Measurements from ENCODE around the gene FANCG. TPM values are rescaled to one million over a fixed set of nuclear protein-coding genes. Genes with fewer than 3 reads are reported as not detected.
A peak's percentile ranks its signal among the peaks of the same experiment; 100 is the strongest.

The FANCG gene
- total RNA-seq, 2 donors from 2014 or later = 114 to 194 TPM

GRCh38 chr9:35051069-35051967 lies 28.4 kb downstream of the FANCG start:
- peak in 1 of 2 donors; percentile 62 for DNase-seq (ENCODE audit: low spot score in 2 of 2)
- ATAC-seq = peak; percentile 67 to 77
- H3K27ac Mint-ChIP-seq = peak overlapping the region; percentile 42 to 96
- no peaks in the 10 kb centered on the region for H3K9me3 Mint-ChIP-seq
- H3K36me3 Mint-ChIP-seq = peaks cover 6 to 24% of the 10 kb centered on the region in 2 donors

- ATAC-seq (no peak), DNase-seq (ENCODE audit: low spot score in 2 of 2) (no peak)
- H3K9me3 Mint-ChIP-seq = no peaks in the 10 kb centered on the region
- H3K27ac Mint-ChIP-seq = no peak overlapping the region
- peaks cover 6 to 12% of the 10 kb centered on the region in 2 donors for H3K36me3 Mint-ChIP-seq
These were observed 31.2 kb downstream of the FANCG start for GRCh38 chr9:35048511-35048910.

GRCh38 chr9:35044071-35044470 lies 35.7 kb downstream of the FANCG start:
- ATAC-seq = no peak
- DNase-seq (ENCODE audit: low spot score in 2 of 2) = no peak
- Mint-ChIP-seq H3K36me3 (peaks cover 7 to 10% of the 10 kb centered on the region in 2 donors), H3K9me3 (no peaks in the 10 kb centered on the region), H3K27ac (no peak overlapping the region)

GRCh38 chr9:35042891-35043545 lies 36.7 kb downstream of the FANCG start:
- H3K36me3 Mint-ChIP-seq = peaks cover 0 to 7% of the 10 kb centered on the region in 2 donors
- no peak for DNase-seq (ENCODE audit: low spot score in 2 of 2)
- H3K27ac Mint-ChIP-seq = peak overlapping the region; percentile 2 to 7
- H3K9me3 Mint-ChIP-seq = no peaks in the 10 kb centered on the region
- ATAC-seq = no peak

GRCh38 chr9:35042081-35042604 lies 37.6 kb downstream of the FANCG start:
- ATAC-seq = no peak
- H3K9me3 Mint-ChIP-seq = no peaks in the 10 kb centered on the region
- no peak for DNase-seq (ENCODE audit: low spot score in 2 of 2)
- peak overlapping the region in 1 of 2 donors; percentile 10 for H3K27ac Mint-ChIP-seq
- peaks cover 0 to 7% of the 10 kb centered on the region in 2 donors for H3K36me3 Mint-ChIP-seq

GRCh38 chr9:35035851-35036701 lies 43.7 kb downstream of the FANCG start:
- DNase-seq (ENCODE audit: low spot score in 2 of 2) (peak; percentile 55 to 62), ATAC-seq (peak; percentile 89 to 98)
- H3K36me3 Mint-ChIP-seq = peaks cover 2 to 7% of the 10 kb centered on the region in 2 donors
- no peaks in the 10 kb centered on the region for H3K9me3 Mint-ChIP-seq
- H3K27ac Mint-ChIP-seq = peak overlapping the region; percentile 32 to 88

GRCh38 chr9:35033101-35033500 lies 46.6 kb downstream of the FANCG start:
- Mint-ChIP-seq H3K27ac (no peak overlapping the region), H3K36me3 (peaks cover 0 to 6% of the 10 kb centered on the region in 2 donors), H3K9me3 (no peaks in the 10 kb centered on the region)
- no peak for ATAC-seq
- no peak for DNase-seq (ENCODE audit: low spot score in 2 of 2)

GRCh38 chr9:35029852-35030251 lies 49.9 kb downstream of the FANCG start:
- H3K27ac Mint-ChIP-seq = no peak overlapping the region
- H3K36me3 Mint-ChIP-seq = peaks cover 0 to 6% of the 10 kb centered on the region in 2 donors
- ATAC-seq (no peak), DNase-seq (ENCODE audit: low spot score in 2 of 2) (no peak)
- H3K9me3 Mint-ChIP-seq = no peaks in the 10 kb centered on the region

- H3K27ac Mint-ChIP-seq = no peak overlapping the region
- peaks cover 2 to 6% of the 10 kb centered on the region in 2 donors for H3K36me3 Mint-ChIP-seq
- ATAC-seq = no peak
- DNase-seq (ENCODE audit: low spot score in 2 of 2) = no peak
- no peaks in the 10 kb centered on the region for H3K9me3 Mint-ChIP-seq
These were observed 50.5 kb downstream of the FANCG start for GRCh38 chr9:35029241-35029640.

- Mint-ChIP-seq H3K36me3 (peaks cover 11 to 12% of the 10 kb centered on the region in 2 donors), H3K9me3 (no peaks in the 10 kb centered on the region), H3K27ac (no peak overlapping the region)
- DNase-seq (ENCODE audit: low spot score in 2 of 2) (no peak), ATAC-seq (peak in 1 of 2 donors; percentile 39)
These were observed 51.4 kb downstream of the FANCG start for GRCh38 chr9:35028341-35028740.

- H3K27ac Mint-ChIP-seq = peak overlapping the region in 1 of 2 donors; percentile 40
- no peaks in the 10 kb centered on the region for H3K9me3 Mint-ChIP-seq
- ATAC-seq (no peak), DNase-seq (ENCODE audit: low spot score in 2 of 2) (no peak)
- peaks cover 11 to 12% of the 10 kb centered on the region in 2 donors for H3K36me3 Mint-ChIP-seq
These were observed 51.9 kb downstream of the FANCG start for GRCh38 chr9:35027860-35028259.

- H3K36me3 Mint-ChIP-seq = peaks cover 11 to 12% of the 10 kb centered on the region in 2 donors
- DNase-seq (ENCODE audit: low spot score in 2 of 2) (no peak), ATAC-seq (no peak)
- no peaks in the 10 kb centered on the region for H3K9me3 Mint-ChIP-seq
- peak overlapping the region in 1 of 2 donors; percentile 40 for H3K27ac Mint-ChIP-seq
These were observed 52.4 kb downstream of the FANCG start for GRCh38 chr9:35027374-35027773.

GRCh38 chr9:35026671-35027070 lies 53.1 kb downstream of the FANCG start:
- peaks cover 12 to 14% of the 10 kb centered on the region in 2 donors for H3K36me3 Mint-ChIP-seq
- peak overlapping the region in 1 of 2 donors; percentile 40 for H3K27ac Mint-ChIP-seq
- no peaks in the 10 kb centered on the region for H3K9me3 Mint-ChIP-seq
- DNase-seq (ENCODE audit: low spot score in 2 of 2) = no peak
- ATAC-seq = no peak

Measured in activated naive CD4-positive, alpha-beta T cell treated with anti-CD3 and anti-CD28 coated beads, Interleukin-2, amount 50 U/mL, for 72 hours (primary cell).